BE2C (cell line): ENCODE measurements around the gene B3GAT2.
A peak's percentile ranks its signal among the peaks of the same experiment; 100 is the strongest.

ENCODE experiments used
- DNase-seq: peaks from one replicate; pipeline ENCODE4 v3.0.0-alpha.2; 2020
- H3K27me3 ChIP-seq: fragments of 250-450 bp; sonication (Bioruptor Pico); 2 replicates; pipeline ENCODE4 v1.5.1; 2020; ENCODE audit warnings: mild to moderate bottlenecking
- H3K36me3 ChIP-seq: fragments of 250-450 bp; sonication (Bioruptor Pico); 2 replicates; pipeline ENCODE4 v1.5.1; 2020; ENCODE audit warnings: mild to moderate bottlenecking
- H3K4me1 ChIP-seq: fragments of 250-450 bp; sonication (Bioruptor Pico); 2 replicates; pipeline ENCODE4 v1.5.1; 2020
- H3K4me3 ChIP-seq: 2 replicates; pipeline ENCODE4 v1.5.1; 2011; ENCODE audit warnings: low read depth, low read length
- H3K9me3 ChIP-seq: fragments of 250-450 bp; sonication (Bioruptor Pico); 2 replicates; pipeline ENCODE4 v1.5.1; 2020
- CTCF ChIP-seq: IDR thresholded peaks from 2 replicates; pipeline ENCODE4 v1.5.1; 2012; ENCODE audit warnings: mild to moderate bottlenecking, low read depth, low read length

Gene B3GAT2

GRCh38 chr6:70991253-70991652 is 34.4 kb upstream of the B3GAT2 start:
- no peak overlapping the region for H3K4me3 ChIP-seq
- no peaks in the 10 kb centered on the region for H3K36me3 ChIP-seq
- H3K27me3 ChIP-seq = no peaks in the 10 kb centered on the region
- no peaks in the 10 kb centered on the region for H3K9me3 ChIP-seq
- no peak for DNase-seq
- no peak for TF ChIP-seq CTCF
- H3K4me1 ChIP-seq = no peaks in the 10 kb centered on the region

- DNase-seq = no peak
Measured at GRCh38 chr6:70985156-70985555, 28.3 kb upstream of the B3GAT2 start.

GRCh38 chr6:70982747-70983146 is 25.9 kb upstream of the B3GAT2 start:
- Histone ChIP-seq H3K9me3 (no peaks in the 10 kb centered on the region), H3K4me1 (peaks cover 5% of the 10 kb centered on the region; the same call in 1 of the 2 replicates), H3K27me3 (no peaks in the 10 kb centered on the region), H3K36me3 (no peaks in the 10 kb centered on the region), H3K4me3 (no peak overlapping the region)
- DNase-seq = no peak
- TF ChIP-seq CTCF = no peak

More at GRCh38 chr6:70985156-70985555, 28.3 kb upstream of the B3GAT2 start:
- H3K4me1 ChIP-seq = peaks cover 5% of the 10 kb centered on the region; the same call in 1 of the 2 replicates
- H3K36me3 ChIP-seq = no peaks in the 10 kb centered on the region
- H3K9me3 ChIP-seq = no peaks in the 10 kb centered on the region
- H3K4me3 ChIP-seq = no peak overlapping the region
- no peak for TF ChIP-seq CTCF
- no peaks in the 10 kb centered on the region for H3K27me3 ChIP-seq

GRCh38 chr6:70980727-70981126 is 23.9 kb upstream of the B3GAT2 start:
- Histone ChIP-seq H3K36me3 (no peaks in the 10 kb centered on the region), H3K4me1 (peaks cover 5% of the 10 kb centered on the region; the same call in 1 of the 2 replicates), H3K4me3 (no peak overlapping the region), H3K9me3 (no peaks in the 10 kb centered on the region), H3K27me3 (no peaks in the 10 kb centered on the region)
- no peak for TF ChIP-seq CTCF
- peak; percentile 65 for DNase-seq

- TF ChIP-seq CTCF = no peak
- no peaks in the 10 kb centered on the region for H3K4me1 ChIP-seq
- no peaks in the 10 kb centered on the region for H3K27me3 ChIP-seq
- DNase-seq = no peak
- H3K36me3 ChIP-seq = no peaks in the 10 kb centered on the region
- no peaks in the 10 kb centered on the region for H3K9me3 ChIP-seq
- no peak overlapping the region for H3K4me3 ChIP-seq
Measured at GRCh38 chr6:70973604-70974003, 16.7 kb upstream of the B3GAT2 start.

GRCh38 chr6:70967049-70967448 is 10.2 kb upstream of the B3GAT2 start:
- no peaks in the 10 kb centered on the region for H3K4me1 ChIP-seq
- no peak for TF ChIP-seq CTCF
- DNase-seq = no peak
- H3K36me3 ChIP-seq = no peaks in the 10 kb centered on the region
- H3K4me3 ChIP-seq = no peak overlapping the region
- no peaks in the 10 kb centered on the region for H3K9me3 ChIP-seq
- H3K27me3 ChIP-seq = no peaks in the 10 kb centered on the region
